Measurements from ENCODE around the gene TRMO. TPM values are rescaled to one million over a fixed set of nuclear protein-coding genes. Genes with fewer than 3 reads are reported as not detected.

TRMO gene
- total and polyA plus RNA-seq, 2 of the 8 experiments (the other 6 are each of a cell fraction or from before 2014, with no cell fraction given), result 4.6 to 5.6 TPM

DNA sequence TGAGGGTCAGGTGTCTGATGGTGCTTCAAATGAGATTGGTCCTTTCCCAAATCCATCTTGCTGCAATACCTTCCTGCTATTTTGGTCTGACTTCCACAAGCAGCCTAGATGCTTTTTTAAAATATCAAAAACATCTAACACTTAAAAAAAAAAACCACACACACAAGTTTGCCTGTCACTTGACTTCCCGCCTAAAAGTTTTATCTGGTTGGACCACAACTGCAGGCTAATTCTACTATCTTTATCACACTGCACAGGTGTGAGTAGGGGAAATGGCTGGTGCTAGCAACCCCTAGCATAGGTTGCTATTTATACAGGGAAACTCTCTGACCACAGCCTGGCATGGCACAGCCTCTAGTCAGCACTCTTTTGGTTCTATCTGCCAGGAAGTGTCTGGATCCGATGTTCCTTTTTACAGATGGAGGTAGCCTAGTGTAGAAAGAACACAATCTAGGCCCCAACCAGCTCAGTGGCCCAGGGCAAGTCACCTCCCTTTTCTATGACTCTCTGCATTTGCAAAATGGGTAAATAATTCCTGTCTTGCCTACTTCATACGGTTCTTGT is 15.9 kb upstream of the TRMO start, which contains the start of gene HEMGN:
Gene HEMGN, minus strand, starts transcription at position 92 of the 564 bp plus-strand sequence. Its CDS starts 36 bp downstream, at position 56.
- H3K79me1 ChIP-seq (ENCODE audit: low read depth, low read length), result no peaks in the 10 kb centered on the region
- H4K91ac ChIP-seq (replicated peaks; ENCODE audit: insufficient read length, low read length), result no peak within 1 kb of the TSS
- H3K79me2 ChIP-seq (ENCODE audit: control insufficient read depth in 1 of 2, insufficient read depth in 2 of 2, low read length in 2 of 2), result no peaks in the 10 kb centered on the region
- H3K36me3 ChIP-seq (ENCODE audit: control insufficient read depth in 2 of 4, insufficient read depth in 4 of 4, low read length in 3 of 4), result no peaks in the 10 kb centered on the region
- H3K23ac ChIP-seq (ENCODE audit: insufficient read length), result no peak within 1 kb of the TSS
- ChIA-PET POLR2A (ENCODE audit: partially characterized antibody) (no interaction called here), CTCF (ENCODE audit: partially characterized antibody) (interaction anchor here (1.2 kb wide), 1 partner anchor 21 kb away, joined by 3 read pairs; no protein-coding TSS in a partner anchor)
- H2AK5ac ChIP-seq (ENCODE audit: low read depth, low read length), result no peak within 1 kb of the TSS
- no peak within 1 kb of the TSS for H3K56ac ChIP-seq (replicated peaks; ENCODE audit: insufficient read length, low read depth, low read length)
- H3K18ac ChIP-seq (ENCODE audit: extremely low read depth, low read length), result no peak within 1 kb of the TSS
- H2AFZ ChIP-seq (ENCODE audit: low read length), result no peak within 1 kb of the TSS
- no peak within 1 kb of the TSS for H4K8ac ChIP-seq (ENCODE audit: extremely low read depth, insufficient read depth, low read length)
- H3K14ac ChIP-seq (ENCODE audit: insufficient read length), result no peak within 1 kb of the TSS
- 83% methylated on average over 3 of the region's 3 CpGs; no CpG with 5 or more reads in 1 of the 2 experiments for WGBS, 2 experiments (ENCODE audit: extremely low coverage in 1 of 2, insufficient coverage in 1 of 2, insufficient read length in 1 of 2, insufficient replicate concordance in 2 of 2, low coverage in 1 of 2, low lambda C conversion rate in 2 of 2, missing lambda C conversion rate in 1 of 2)
- peaks cover 0 to 15% (median 3%) of the 10 kb centered on the region in 4 experiments; a peak in 5 of 7 replicates for H3K27me3 ChIP-seq (replicated peaks in 1 of 4; ENCODE audit: control insufficient read depth in 3 of 4, extremely low read depth in 1 of 4, insufficient read depth in 3 of 4, low read length in 3 of 4)
- no peaks in the 10 kb centered on the region for H4K20me1 ChIP-seq (replicated peaks in 1 of 2; ENCODE audit: control insufficient read depth in 1 of 2, insufficient read depth in 2 of 2, low read length in 2 of 2)
- no peaks in the 10 kb centered on the region; a peak in 1 of 7 replicates for H3K4me1 ChIP-seq (replicated peaks in 1 of 4; ENCODE audit: control insufficient read depth in 3 of 4, insufficient read depth in 4 of 4, low read length in 3 of 4)
- H2BK20ac ChIP-seq (ENCODE audit: low read length), result no peak within 1 kb of the TSS
- H3K4me3 ChIP-seq (ENCODE audit: extremely low read depth in 1 of 4, insufficient read depth in 2 of 4, low read depth in 3 of 4, low read length in 4 of 4), result no peak within 1 kb of the TSS
- no peak within 1 kb of the TSS for H3K27ac ChIP-seq (ENCODE audit: low read depth, low read length)
- H2BK12ac ChIP-seq (ENCODE audit: low read depth, low read length), result no peak within 1 kb of the TSS
- no peak within 1 kb of the TSS for H3K4me2 ChIP-seq (ENCODE audit: insufficient read depth in 1 of 2, low read depth in 2 of 2, low read length in 2 of 2)
- no peak within 1 kb of the TSS for H2BK15ac ChIP-seq (ENCODE audit: low read length)
- no peak within 1 kb of the TSS for H3K9ac ChIP-seq (replicated peaks in 1 of 4; ENCODE audit: extremely low read depth in 1 of 4, low read depth in 3 of 4, low read length in 3 of 4)
- no peak for TF ChIP-seq SP1 (IDR thresholded peaks at IDR 0.05; ENCODE audit: low read depth, low read length)
- TF ChIP-seq TAF1 (IDR thresholded peaks at IDR 0.05; ENCODE audit: low read depth, low read length), result no peak
- no peak for TF ChIP-seq SIX5 (IDR thresholded peaks at IDR 0.05; ENCODE audit: low read depth, low read length)
- TF ChIP-seq HDAC6 (IDR thresholded peaks at IDR 0.05; ENCODE audit: low read depth, low read length), result no peak
- no peak for TF ChIP-seq TCF12 (IDR thresholded peaks at IDR 0.05; ENCODE audit: low read depth, low read length)
- no peak for TF ChIP-seq CBX5 (IDR thresholded peaks at IDR 0.05; ENCODE audit: low read depth, low read length)
- no peak for TF ChIP-seq POLR2A (IDR thresholded peaks at IDR 0.05; ENCODE audit: control extremely low read depth in 1 of 2, low read depth in 2 of 2, low read length in 2 of 2)
- TF ChIP-seq KDM5A (IDR thresholded peaks at IDR 0.05; ENCODE audit: low read length), result no peak
- no peak for TF ChIP-seq EGR1 (IDR thresholded peaks at IDR 0.05; ENCODE audit: borderline replicate concordance, low read depth, low read length)
- TF ChIP-seq RNF2 (IDR thresholded peaks at IDR 0.05; ENCODE audit: borderline replicate concordance, low read depth, low read length, missing control alignments, poor library complexity, severe bottlenecking), result no peak
- TF ChIP-seq GABPA (IDR thresholded peaks at IDR 0.05; ENCODE audit: borderline replicate concordance, insufficient read depth, low read length), result no peak
- TF ChIP-seq CBX8 (IDR thresholded peaks at IDR 0.05; ENCODE audit: borderline replicate concordance, low read depth, low read length), result no peak
- H2BK5ac ChIP-seq (ENCODE audit: low read depth, low read length), result no peak within 1 kb of the TSS
- FAIRE-seq, result no peak
- H3K23me2 ChIP-seq (ENCODE audit: low read depth, low read length), result no peaks in the 10 kb centered on the region
- no peak within 1 kb of the TSS for H3K4ac ChIP-seq (replicated peaks; ENCODE audit: insufficient read length, low read depth, low read length)
- H2BK120ac ChIP-seq (replicated peaks; ENCODE audit: low read depth, low read length), result no peak within 1 kb of the TSS
- DNase-seq (ENCODE audit: low read depth in 1 of 2, low spot score in 2 of 2), result no peak
- H3K9me3 ChIP-seq (ENCODE audit: insufficient read depth in 2 of 2, low read depth in 1 of 2, low read length in 1 of 2), result no peaks in the 10 kb centered on the region
- H4K5ac ChIP-seq (ENCODE audit: insufficient read length, low read depth, low read length), result no peak within 1 kb of the TSS

All from H1 (cell line).